Measurements from ENCODE around the gene KIF12. TPM values are rescaled to one million over a fixed set of nuclear protein-coding genes. Genes with fewer than 3 reads are reported as not detected.

Gene KIF12
- total and polyA plus RNA-seq, 4 donors: 0.47 to 6.7 (median 4.8) TPM

DNA sequence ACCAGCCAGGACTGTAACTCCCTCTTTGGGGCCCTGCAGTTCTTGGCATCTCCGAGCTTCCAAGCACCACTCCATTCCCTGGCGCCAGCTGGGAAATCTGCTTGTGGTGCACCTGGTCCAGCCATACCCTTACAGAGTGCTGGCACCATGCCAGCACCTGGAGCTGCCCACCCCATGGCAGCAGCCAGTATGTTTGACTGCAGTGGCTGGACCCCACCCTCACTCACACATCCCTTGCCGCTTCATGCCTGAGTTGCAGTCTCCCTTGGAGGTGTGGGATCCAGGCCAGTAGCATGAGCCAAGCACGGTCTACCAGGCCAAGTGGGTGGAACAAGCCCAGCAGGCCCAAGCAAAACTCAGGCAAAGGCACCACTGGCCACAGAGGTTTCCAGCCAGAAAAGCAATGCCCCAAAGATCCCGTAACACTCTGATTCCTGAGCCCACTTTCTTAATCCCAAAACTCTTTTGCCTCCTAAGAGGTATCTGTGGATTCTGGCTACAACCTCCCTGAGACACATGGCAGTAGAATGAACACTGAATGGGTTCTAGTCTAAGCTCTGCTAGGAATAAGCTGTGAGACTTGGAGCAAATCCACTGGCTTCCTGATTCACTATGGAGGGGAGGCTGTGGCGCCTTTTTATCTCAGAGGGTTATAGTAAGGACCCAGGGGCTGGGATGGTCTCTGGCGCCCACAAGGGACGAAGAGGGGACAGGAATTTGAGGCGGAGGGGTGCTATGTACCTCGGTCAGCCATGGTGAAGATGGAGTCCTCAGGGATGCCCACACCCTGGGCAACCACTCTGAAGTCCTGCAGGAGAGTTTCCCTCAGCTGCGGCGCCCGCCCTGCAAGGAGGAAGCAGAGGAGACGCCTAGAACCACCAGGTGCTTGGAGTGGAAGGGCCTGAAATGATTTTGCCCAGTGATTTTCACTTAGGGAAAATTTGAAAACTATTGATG is 26.6 kb downstream of the KIF12 start:
- TF ChIP-seq, protein P1, sequence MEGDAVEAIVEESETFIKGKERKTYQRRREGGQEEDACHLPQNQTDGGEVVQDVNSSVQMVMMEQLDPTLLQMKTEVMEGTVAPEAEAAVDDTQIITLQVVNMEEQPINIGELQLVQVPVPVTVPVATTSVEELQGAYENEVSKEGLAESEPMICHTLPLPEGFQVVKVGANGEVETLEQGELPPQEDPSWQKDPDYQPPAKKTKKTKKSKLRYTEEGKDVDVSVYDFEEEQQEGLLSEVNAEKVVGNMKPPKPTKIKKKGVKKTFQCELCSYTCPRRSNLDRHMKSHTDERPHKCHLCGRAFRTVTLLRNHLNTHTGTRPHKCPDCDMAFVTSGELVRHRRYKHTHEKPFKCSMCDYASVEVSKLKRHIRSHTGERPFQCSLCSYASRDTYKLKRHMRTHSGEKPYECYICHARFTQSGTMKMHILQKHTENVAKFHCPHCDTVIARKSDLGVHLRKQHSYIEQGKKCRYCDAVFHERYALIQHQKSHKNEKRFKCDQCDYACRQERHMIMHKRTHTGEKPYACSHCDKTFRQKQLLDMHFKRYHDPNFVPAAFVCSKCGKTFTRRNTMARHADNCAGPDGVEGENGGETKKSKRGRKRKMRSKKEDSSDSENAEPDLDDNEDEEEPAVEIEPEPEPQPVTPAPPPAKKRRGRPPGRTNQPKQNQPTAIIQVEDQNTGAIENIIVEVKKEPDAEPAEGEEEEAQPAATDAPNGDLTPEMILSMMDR (IDR thresholded peaks at IDR 0.05; ENCODE audit: control extremely low read depth, extremely low read depth): no peak
- WGBS, 2 donors: 68 to 85% methylated on average over 14 of the region's 14 CpGs
- Histone ChIP-seq H3K4me3 (no peak overlapping the region), H3K27ac (ENCODE audit: low read depth in 1 of 2, low read length in 1 of 2) (no peak overlapping the region), H3K9ac (ENCODE audit: insufficient read depth in 1 of 2, low read length in 2 of 2) (no peak overlapping the region), H3K36me3 (ENCODE audit: control insufficient read depth in 4 of 4, insufficient read depth in 4 of 4, low read length in 4 of 4) (no peaks in the 10 kb centered on the region), H3K4me1 (ENCODE audit: control insufficient read depth in 5 of 5, insufficient read depth in 5 of 5, low read length in 5 of 5) (peaks cover 0 to 14% (median 5%) of the 10 kb centered on the region in 5 donors), H3K9me3 (ENCODE audit: control insufficient read depth in 4 of 4, insufficient read depth in 3 of 4, low read length in 3 of 4) (no peaks in the 10 kb centered on the region), H3K27me3 (ENCODE audit: control insufficient read depth in 3 of 3, insufficient read depth in 3 of 3, low read length in 2 of 3) (peaks cover 0 to 2% (median 0%) of the 10 kb centered on the region in 3 donors)
- ATAC-seq (ENCODE audit: insufficient read depth, low FRiP score) (no peak), DNase-seq (peak; percentile 46 to 77 (median 66))

DNA sequence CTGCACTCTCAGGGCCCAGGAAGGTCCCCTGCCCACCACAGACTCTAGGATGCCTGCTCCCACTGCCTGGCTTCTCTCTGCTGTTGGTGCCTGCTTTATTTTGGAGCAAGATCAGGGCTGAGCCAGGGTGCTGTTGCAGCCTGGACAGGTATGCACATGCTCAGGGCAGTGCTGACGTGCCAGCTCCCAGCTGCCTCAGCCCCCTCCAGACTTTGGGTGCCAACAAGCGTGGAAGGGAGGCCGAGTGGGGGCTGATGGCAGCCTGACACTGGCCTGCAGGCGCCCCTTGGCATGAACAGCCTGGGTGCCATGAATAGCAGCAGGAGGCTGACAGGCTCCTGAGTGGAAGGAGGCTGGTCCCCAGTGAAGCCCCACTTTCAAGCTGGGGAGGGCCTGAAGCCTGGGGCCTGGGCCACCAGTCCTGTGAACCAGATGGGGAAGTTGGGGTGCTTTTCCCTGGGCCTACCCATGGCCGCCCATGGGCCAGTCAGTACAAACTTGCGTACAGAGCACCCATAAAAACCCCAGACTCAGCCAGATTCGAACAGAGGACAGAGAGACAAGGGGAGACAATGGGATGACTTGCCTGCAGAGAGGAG is 27.8 kb downstream of the KIF12 start:
- no peaks in the 10 kb centered on the region for H3K9me3 ChIP-seq (ENCODE audit: control insufficient read depth in 4 of 4, insufficient read depth in 3 of 4, low read length in 3 of 4)
- H3K36me3 ChIP-seq (ENCODE audit: control insufficient read depth in 4 of 4, insufficient read depth in 4 of 4, low read length in 4 of 4): no peaks in the 10 kb centered on the region
- TF ChIP-seq, protein P1 (IDR thresholded peaks at IDR 0.05; ENCODE audit: control extremely low read depth, extremely low read depth): no peak
- ATAC-seq (ENCODE audit: insufficient read depth, low FRiP score) (no peak), DNase-seq (no peak)
- no peak overlapping the region for H3K9ac ChIP-seq (ENCODE audit: insufficient read depth in 1 of 2, low read length in 2 of 2)
- peaks cover 0 to 14% (median 5%) of the 10 kb centered on the region in 5 donors for H3K4me1 ChIP-seq (ENCODE audit: control insufficient read depth in 5 of 5, insufficient read depth in 5 of 5, low read length in 5 of 5)
- peaks cover 0 to 2% (median 0%) of the 10 kb centered on the region in 3 donors for H3K27me3 ChIP-seq (ENCODE audit: control insufficient read depth in 3 of 3, insufficient read depth in 3 of 3, low read length in 2 of 3)
- H3K27ac ChIP-seq (ENCODE audit: low read depth in 1 of 2, low read length in 1 of 2): no peak overlapping the region
- WGBS, 2 donors: 74 to 88% methylated on average over 7 of the region's 7 CpGs
- H3K4me3 ChIP-seq: no peak overlapping the region

- Histone ChIP-seq H3K27ac (ENCODE audit: low read depth in 1 of 2, low read length in 1 of 2) (no peak overlapping the region), H3K4me3 (no peak overlapping the region), H3K36me3 (ENCODE audit: control insufficient read depth in 4 of 4, insufficient read depth in 4 of 4, low read length in 4 of 4) (no peaks in the 10 kb centered on the region), H3K9ac (ENCODE audit: insufficient read depth in 1 of 2, low read length in 2 of 2) (no peak overlapping the region), H3K9me3 (ENCODE audit: control insufficient read depth in 4 of 4, insufficient read depth in 3 of 4, low read length in 3 of 4) (no peaks in the 10 kb centered on the region), H3K4me1 (ENCODE audit: control insufficient read depth in 5 of 5, insufficient read depth in 5 of 5, low read length in 5 of 5) (peaks cover 0 to 14% (median 5%) of the 10 kb centered on the region in 5 donors), H3K27me3 (ENCODE audit: control insufficient read depth in 3 of 3, insufficient read depth in 3 of 3, low read length in 2 of 3) (peaks cover 0 to 2% (median 0%) of the 10 kb centered on the region in 3 donors)
- 90 to 92% methylated on average over 17 of the region's 17 CpGs for WGBS, 2 donors
- DNase-seq: no peak
- TF ChIP-seq, protein P1 (IDR thresholded peaks at IDR 0.05; ENCODE audit: control extremely low read depth, extremely low read depth): no peak
- ATAC-seq (ENCODE audit: insufficient read depth, low FRiP score): no peak
Measured at GRCh38 chr9:114070188-114071103, 28.6 kb downstream of the KIF12 start.
